ENCODE data around the gene FAT4.

The FAT4 gene

DNA sequence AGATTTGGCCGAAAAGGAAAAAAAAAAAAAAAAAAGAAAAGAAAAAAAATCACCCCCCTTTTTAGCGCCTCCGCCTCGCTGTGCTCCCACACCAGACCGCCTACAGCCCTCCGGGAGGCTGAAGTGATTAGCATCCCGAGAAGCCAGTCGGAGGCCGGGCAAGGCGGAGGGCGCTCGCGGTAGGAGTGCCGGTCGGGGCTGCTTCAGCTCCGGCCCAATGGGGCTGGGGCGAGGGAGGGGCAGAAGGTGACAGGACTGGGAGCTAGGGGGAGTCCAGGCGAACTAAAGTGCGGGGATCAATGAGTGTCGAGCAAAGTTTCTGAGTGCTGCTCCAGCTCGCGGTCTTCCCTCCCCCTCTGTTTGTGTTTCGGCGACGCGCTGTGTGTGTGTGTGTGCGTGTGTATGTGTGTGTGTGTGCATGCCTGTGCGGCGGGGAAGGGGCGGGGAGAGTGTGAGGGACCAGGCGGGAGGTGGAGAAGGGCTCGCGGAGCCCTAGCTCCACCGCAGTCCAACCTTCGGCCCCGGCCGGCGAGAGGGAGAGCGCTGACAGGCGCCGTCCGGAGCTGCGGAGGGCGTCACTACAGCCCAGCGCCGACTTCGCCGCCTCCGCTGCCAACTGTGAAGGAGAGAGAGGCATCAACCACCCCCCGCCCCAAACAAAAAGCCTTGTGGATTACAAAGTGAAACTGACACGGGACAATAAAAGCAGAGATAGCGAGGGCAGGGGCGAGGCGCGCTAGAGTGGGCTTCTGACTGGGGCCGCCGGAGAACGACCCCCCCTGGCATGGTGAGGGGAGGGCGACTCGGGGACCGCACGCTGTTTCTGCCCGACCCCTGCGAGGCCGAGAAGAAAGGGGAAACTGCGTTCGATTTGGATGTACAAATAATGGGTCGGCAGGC is at the start of gene FAT4:
Gene FAT4 (plus strand): TSS at position 280 of the 900 bp plus-strand sequence. CDS start 1,457 bp downstream, outside the sequence.
- DNase-seq (ENCODE audit: low read depth in 2 of 2): no peak

- DNase-seq (ENCODE audit: low read depth in 2 of 2): no peak
These were observed 48.9 kb upstream of the FAT4 start for GRCh38 chr4:125265846-125266245.

DNA sequence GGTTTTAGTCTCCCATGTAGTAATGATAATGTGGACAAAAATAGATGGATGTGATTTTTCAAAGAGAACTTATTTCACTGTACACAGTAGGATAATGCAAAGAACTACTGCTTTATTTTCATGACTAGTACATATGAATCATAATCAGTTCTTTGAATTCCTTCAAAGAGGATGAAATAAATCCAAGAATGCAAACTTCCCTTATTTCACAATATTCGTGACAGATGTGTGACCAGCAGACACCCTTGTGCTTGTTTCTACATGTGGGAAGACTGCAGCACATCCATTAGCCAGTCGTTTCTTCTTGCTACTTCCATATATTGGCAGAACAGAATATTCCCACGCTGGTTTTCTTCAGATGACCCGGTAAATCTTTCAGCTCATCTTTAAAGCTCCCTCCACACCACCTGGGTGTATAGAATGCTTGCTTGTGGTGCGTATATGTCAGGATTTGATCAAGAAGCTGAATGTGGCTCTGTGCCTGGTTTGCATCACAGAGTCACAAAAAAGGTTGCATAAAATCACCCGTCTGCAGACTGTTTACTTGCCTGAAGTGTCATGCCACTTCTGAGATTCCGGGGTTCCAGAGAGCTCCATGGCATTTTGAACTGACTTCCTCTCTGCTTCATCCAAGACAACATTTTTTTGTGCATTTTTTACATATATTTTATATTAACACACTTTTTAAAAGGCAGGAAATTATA is 47.7 kb upstream of the FAT4 start:
- DNase-seq (ENCODE audit: low read depth in 2 of 2): no peak

- DNase-seq (ENCODE audit: low read depth in 2 of 2): no peak
These were observed 47.1 kb upstream of the FAT4 start for GRCh38 chr4:125267630-125268029.

DNA sequence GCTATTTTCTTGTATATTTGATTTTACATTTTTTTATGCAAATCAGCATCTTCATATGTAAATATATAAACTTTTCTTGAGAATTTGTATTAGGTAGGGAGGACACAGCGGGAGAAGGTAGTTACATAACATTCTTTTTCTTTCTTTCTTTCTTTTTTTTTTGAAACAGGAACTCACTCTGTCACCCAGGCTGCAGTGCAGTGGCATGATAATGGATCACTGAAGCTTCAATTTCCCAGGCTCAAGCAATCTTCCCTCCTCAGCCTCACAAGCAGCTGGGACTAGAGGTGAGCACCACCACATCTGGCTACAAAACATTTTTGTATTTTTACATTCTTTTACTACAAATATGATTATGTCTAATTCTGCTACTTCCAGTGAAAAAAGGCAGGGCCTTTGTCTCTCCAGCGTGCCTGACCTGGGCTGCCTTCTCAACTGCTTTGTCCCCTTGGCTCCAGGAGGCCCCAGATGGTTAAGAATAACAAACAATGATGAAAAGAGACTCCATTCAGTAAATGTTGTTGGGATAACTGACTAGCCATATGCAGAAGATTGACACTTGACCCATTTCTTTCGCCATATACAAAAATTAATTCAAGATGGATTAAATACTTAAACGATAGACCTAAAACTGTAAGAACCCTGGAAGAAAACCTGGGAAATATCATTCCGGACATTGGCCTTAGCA is 46.5 kb upstream of the FAT4 start:
- no peak for DNase-seq (ENCODE audit: low read depth in 2 of 2)

- no peak for DNase-seq (ENCODE audit: low read depth in 2 of 2)
These were observed 37.9 kb upstream of the FAT4 start for GRCh38 chr4:125276811-125277210.

DNA sequence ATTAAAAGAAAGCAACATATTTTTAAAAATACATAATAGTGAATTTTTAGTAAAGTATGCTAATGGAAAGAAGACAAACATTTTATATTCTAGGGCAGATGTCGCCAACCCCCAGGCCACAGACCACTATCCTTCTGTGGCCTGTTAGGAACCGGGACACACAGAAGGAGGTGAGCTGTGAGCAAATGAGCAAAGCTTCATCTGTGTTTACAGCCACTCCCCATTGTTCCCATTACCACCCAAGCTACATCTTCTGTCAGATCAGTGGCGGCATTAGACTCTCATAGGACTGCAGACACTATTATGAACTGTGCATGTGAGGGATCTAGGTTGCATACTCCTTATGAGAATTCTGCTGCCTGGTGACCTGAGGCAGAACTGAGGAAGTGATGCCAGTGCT is 37.0 kb upstream of the FAT4 start:
- no peak for DNase-seq (ENCODE audit: low read depth in 2 of 2)

- no peak for DNase-seq (ENCODE audit: low read depth in 2 of 2)
These were observed 33.8 kb upstream of the FAT4 start for GRCh38 chr4:125280892-125281403.

GRCh38 chr4:125283707-125284279 is 31.0 kb upstream of the FAT4 start:
- DNase-seq (ENCODE audit: low read depth in 2 of 2): no peak

DNA sequence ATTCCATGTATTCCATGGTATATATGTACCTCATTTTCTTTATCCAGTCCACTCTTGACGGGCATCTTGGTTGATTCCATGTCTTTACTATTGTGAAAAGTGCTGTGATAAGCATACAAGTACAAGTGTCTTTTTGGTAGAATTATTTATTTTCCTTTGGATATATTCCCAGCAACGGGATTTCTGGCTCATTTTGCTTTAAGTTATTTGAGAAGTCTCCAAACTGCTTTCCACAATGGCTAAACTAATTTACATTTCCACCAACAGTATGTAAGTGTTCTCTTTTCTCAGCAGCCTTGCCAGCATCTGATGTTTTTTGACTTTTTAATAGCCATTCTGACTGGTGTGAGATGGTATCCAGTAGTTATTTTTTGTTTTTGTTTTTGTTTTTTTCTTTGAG is 17.6 kb upstream of the FAT4 start:
- no peak for DNase-seq (ENCODE audit: low read depth in 2 of 2)

DNA sequence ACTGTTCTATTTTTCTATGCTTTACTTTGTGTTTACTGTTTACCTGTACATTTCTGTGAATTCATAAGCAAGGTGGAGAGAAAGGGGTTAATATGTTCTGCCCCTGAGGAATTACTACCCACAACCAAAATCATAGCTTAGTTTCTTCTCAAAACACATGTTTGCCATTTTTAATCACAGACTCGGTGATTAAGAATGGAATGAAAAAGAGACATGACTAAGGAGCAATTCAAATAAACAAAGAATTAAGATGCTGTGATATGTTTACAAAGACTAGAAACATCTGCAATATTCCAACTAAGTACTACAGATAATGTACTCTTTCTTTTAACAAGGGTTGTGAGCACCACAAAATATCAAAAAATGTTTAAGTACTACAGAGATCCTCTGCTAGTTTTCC is 11.7 kb upstream of the FAT4 start:
- DNase-seq (ENCODE audit: low read depth in 2 of 2): no peak

GRCh38 chr4:125303821-125304220 is 10.9 kb upstream of the FAT4 start:
- no peak for DNase-seq (ENCODE audit: low read depth in 2 of 2)

GRCh38 chr4:125306112-125306511 is 8.6 kb upstream of the FAT4 start:
- DNase-seq (ENCODE audit: low read depth in 2 of 2): no peak

GRCh38 chr4:125306533-125306932 is 8.2 kb upstream of the FAT4 start:
- DNase-seq (ENCODE audit: low read depth in 2 of 2): no peak

- no peak for DNase-seq (ENCODE audit: low read depth in 2 of 2)
These were observed 3.3 kb upstream of the FAT4 start for GRCh38 chr4:125311503-125311902.

DNA sequence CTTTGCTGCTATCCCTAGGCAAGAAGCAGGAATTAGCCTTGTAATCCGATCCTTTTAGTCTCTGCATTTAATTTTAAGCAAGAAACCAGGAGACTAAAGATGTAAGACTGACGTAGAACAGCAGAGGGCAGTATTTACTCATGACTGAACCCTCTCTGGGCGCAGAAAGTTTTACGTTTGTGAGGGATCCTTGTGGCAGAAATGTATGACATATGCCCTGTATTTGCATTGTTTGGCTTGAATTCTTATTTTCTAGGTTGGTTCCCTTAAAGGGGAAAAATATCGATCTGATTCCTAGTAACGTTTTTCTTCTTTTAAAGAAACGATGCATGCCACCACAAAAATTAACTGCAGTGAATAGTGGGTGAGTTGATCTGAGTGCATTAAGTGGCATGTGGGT is 1.3 kb upstream of the FAT4 start:
- DNase-seq (ENCODE audit: low read depth in 2 of 2): no peak

GRCh38 chr4:125313989-125314667 is 627 bp upstream of the FAT4 start:
- DNase-seq (ENCODE audit: low read depth in 2 of 2): no peak

- no peak for DNase-seq (ENCODE audit: low read depth in 2 of 2)
These were observed 1.0 kb downstream of the FAT4 start for GRCh38 chr4:125315576-125316400.

GRCh38 chr4:125316401-125316790 is 1.6 kb downstream of the FAT4 start:
- no peak for DNase-seq (ENCODE audit: low read depth in 2 of 2)

DNA sequence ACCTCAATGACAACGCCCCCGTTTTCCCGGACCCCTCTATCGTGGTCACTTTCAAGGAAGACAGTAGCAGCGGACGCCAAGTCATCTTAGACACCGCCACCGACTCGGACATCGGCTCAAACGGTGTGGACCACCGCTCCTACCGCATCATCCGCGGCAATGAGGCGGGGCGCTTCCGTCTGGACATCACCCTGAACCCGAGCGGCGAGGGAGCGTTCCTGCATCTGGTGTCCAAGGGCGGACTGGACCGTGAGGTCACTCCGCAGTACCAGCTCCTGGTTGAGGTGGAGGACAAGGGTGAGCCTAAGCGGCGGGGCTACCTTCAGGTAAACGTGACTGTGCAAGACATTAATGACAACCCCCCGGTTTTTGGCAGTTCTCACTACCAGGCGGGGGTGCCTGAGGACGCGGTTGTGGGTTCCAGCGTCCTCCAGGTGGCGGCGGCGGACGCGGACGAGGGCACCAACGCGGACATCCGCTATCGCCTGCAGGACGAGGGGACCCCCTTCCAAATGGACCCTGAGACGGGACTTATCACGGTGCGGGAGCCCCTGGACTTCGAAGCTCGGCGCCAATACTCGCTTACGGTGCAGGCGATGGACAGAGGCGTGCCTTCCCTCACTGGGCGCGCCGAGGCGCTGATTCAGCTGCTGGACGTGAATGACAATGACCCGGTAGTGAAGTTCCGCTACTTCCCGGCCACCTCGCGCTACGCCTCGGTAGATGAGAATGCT is 2.2 kb downstream of the FAT4 start:
- DNase-seq (ENCODE audit: low read depth in 2 of 2): no peak

All from stimulated activated CD8-positive, alpha-beta memory T cell treated with anti-CD3 and anti-CD28 coated beads, Interleukin-7, amount 100 ng/mL, for 1 hour (primary cell).